ENCODE measurements around the gene TINAGL1.

TINAGL1 gene

DNA sequence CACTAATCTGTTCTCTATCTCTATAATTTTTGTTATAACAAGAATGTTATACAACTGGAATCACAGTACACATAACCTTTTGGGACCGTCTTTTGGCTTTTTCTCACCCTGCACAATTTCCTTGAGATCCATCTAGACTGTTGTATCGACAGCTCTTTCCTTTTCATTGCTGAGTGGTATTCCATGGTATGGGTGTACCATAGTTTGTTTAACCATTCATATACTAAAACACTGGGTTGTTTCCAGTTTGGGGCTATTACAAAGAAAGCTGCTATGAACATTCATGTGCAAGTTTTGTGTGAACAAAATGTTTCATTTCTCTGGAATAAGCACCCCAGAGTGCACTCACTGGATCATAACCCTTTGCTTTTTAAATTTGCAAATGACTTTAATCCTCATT lies 25.8 kb downstream of the TINAGL1 start:
- TF ChIP-seq ZFX (IDR thresholded peaks at IDR 0.05) (no peak), CTCF (conservative IDR thresholded peaks at IDR 0.05) (no peak)
- no peak overlapping the region for H3K27ac ChIP-seq

DNA sequence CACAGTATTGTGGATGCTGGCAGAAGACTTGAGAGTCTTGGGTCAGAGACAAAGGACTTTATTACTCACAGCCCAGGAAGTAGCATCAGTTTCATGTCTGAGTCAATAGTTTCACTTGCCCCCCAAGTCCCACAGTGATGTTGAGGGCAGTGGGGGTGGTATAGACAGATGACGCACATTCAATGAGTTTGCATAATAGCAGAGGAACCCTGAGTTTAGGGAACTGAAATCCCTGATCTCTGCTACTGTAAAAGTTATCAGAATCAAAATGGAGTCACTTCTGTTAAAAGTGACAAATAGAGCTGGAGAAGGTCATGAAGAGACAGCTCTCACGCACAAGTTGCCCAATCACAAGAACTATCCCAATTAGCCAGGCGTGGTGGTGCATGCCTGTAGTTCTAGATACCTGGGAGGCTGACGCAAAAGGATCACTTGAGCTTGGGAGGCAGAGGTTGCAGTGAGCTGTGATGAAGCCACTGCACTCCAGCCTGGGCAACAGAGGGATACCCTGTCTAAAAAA lies 29.7 kb downstream of the TINAGL1 start:
- TF ChIP-seq CTCF (conservative IDR thresholded peaks at IDR 0.05) (no peak), ZFX (IDR thresholded peaks at IDR 0.05) (no peak)
- H3K27ac ChIP-seq: no peak overlapping the region

DNA sequence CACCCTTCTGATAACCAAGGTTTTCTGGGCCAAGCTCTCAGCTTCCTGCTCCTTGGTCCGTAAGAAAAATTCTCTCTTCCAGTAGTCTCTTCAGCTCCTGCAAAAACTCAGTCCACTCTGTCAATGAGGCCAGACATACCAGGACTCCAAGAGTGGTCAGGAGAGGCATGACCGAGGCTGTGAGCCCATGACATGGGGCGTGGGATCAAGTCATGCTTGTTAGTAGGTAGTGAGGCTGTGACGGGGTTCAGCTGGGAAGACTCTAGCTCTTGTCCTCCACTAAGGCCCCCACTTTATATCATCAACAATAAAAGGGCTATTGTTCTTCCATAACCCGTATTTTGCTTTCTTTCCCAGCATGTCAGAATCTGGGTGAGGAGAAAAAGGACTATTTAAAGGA lies 31.0 kb downstream of the TINAGL1 start:
- no peak for TF ChIP-seq ZFX (IDR thresholded peaks at IDR 0.05)
- no peak for TF ChIP-seq CTCF (conservative IDR thresholded peaks at IDR 0.05)
- no peak overlapping the region for H3K27ac ChIP-seq

- no peak overlapping the region for H3K27ac ChIP-seq
- TF ChIP-seq ZFX (IDR thresholded peaks at IDR 0.05) (no peak), CTCF (conservative IDR thresholded peaks at IDR 0.05) (no peak)
Measured at GRCh38 chr1:31609514-31610118, 33.3 kb downstream of the TINAGL1 start.

DNA sequence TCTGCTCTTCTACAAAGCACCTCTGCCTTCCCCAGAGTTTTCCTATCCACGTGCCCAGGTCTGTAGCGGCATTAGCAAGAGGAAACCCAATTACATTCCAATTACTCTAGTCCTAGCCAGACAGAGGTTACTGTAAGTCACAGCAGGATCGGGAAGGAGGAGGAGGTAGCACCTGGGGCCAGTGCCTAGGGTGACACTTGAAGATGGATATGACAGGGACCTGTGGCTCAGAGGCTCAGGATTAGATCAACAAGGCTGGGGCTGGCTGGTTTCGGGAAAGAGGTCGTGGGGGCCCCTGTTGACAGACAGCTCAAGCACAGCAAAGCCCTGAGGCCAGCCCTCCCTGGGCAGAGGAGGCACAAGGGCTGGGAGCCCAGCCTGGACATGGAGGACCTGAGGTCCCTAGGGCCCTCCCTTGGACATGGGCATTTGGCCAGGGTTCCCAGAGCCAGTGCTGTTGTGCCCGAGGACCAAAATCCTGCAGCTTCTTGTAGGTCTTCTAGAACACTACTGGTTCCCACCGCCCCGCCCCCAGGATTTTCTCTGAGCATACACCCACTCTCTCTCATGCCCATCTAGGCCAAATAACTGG lies 38.2 kb downstream of the TINAGL1 start:
- TF ChIP-seq ZFX (IDR thresholded peaks at IDR 0.05): no peak
- TF ChIP-seq CTCF (conservative IDR thresholded peaks at IDR 0.05): no peak
- H3K27ac ChIP-seq: no peak overlapping the region

DNA sequence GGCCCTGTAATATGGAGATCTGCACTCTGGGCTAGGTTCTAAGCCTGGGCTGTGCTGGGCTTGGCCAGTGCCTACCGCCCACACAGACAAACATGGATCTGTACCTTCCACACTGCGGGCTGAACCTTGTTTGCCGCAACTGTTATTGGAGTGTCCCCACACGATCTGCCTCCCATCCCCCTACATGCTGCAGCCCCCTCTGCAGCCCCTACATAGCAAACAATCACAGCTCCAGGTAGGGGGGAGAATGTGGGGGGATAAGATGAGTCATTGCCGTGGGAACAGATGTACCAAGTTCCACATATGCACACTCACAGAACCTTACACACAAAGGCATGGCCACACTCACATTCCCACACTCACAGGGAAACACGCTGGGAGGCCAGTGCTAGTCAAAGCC lies 39.1 kb downstream of the TINAGL1 start:
- H3K27ac ChIP-seq: no peak overlapping the region
- TF ChIP-seq CTCF (conservative IDR thresholded peaks at IDR 0.05) (no peak), ZFX (IDR thresholded peaks at IDR 0.05) (no peak)

DNA sequence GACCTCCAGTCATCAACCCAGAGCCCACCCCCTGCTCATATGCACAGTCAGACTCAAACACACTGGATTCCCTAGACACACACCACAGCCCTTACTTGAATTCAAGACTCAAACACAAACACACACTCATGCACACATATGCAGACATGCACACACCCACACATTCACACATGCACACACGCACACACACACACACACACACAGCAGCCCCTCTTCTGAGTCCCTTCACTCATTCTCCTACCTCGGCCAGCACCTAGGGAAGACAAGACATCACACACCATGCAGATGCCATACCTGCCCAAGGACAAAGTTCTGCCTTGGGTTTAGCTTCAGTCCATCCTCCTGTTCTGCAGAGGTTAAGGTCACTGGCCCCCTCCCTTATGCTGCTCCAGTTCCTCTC lies 39.6 kb downstream of the TINAGL1 start:
- no peak overlapping the region for H3K27ac ChIP-seq
- TF ChIP-seq CTCF (conservative IDR thresholded peaks at IDR 0.05): no peak

All from C4-2B (cell line).